Adrenal gland (tissue), 12 donors: ENCODE data around the gene STEAP1. TPM values are rescaled to one million over a fixed set of nuclear protein-coding genes. Genes with fewer than 3 reads are reported as not detected.

Experiments
- DNase-seq, 7 donors: peaks; one replicate each; pipeline ENCODE4 v3.0.0-alpha.2; 2019 to 2020
- H3K27ac ChIP-seq, 5 donors: fragments of 200-600 bp; sonication (generic) in 4 of 5; 1 replicate in 3 of 5; 2 replicates in 2 of 5; pipeline versions ENCODE4 v1.5.1 to v1.8.0; 2016 to 2020; ENCODE audit warnings: mild to moderate bottlenecking in 1 of 5
- H3K27me3 ChIP-seq: fragments of 200-600 bp; 2 replicates; pipeline ENCODE4 v1.8.0; 2021
- H3K36me3 ChIP-seq, 2 donors: fragments of 200-600 bp; replicated peaks in 1 of 2; 1 replicate in 1 of 2; 2 replicates in 1 of 2; pipeline versions ENCODE4 v1.5.1 to v1.8.0; 2018 to 2022
- H3K4me1 ChIP-seq, 2 donors: fragments of 200-600 bp; replicated peaks in 1 of 2; 1 replicate in 1 of 2; 2 replicates in 1 of 2; pipeline versions ENCODE4 v1.5.1 to v1.8.0; 2018 to 2021
- H3K4me3 ChIP-seq, 4 donors: fragments of 200-600 bp; sonication (generic) in 3 of 4; one replicate each; pipeline ENCODE4 v1.5.1; 2016 to 2018
- H3K9me3 ChIP-seq, 3 donors: fragments of 200-600 bp; sonication (generic) in 1 of 3; replicated peaks in 1 of 3; 1 replicate in 2 of 3; 2 replicates in 1 of 3; pipeline versions ENCODE4 v1.5.1 to v1.8.0; 2016 to 2021
- CTCF ChIP-seq, 6 experiments: fragments of 450-650 bp in 4 of 6; fragments of 200-600 bp in 2 of 6; sonication (generic) in 1 of 6; IDR thresholded peaks; 1 replicate in 5 of 6; 2 replicates in 1 of 6; pipeline versions ENCODE4 v1.5.1 to v1.8.0; 2016 to 2021; ENCODE audit warnings: antibody characterized with exemption in 6 of 6, mild to moderate bottlenecking in 2 of 6, moderate library complexity in 1 of 6
- POLR2A ChIP-seq, 2 donors: fragments of 450-650 bp; IDR thresholded peaks; one replicate each; pipeline ENCODE4 v1.6.1; 2017; ENCODE audit warnings: antibody characterized with exemption in 2 of 2, mild to moderate bottlenecking in 2 of 2, moderate library complexity in 1 of 2
- WGBS, 4 donors: extraction: QIAGEN DNeasy Blood & Tissue Kit in 2 of 4; methylation state at CpG; one replicate each; pipeline versions ENCODE4 v1.1.5 to v1.1.7; 2013 to 2017; 5-methylcytosine and 5-hydroxymethylcytosine counted together
- intact Hi-C, 2 donors: fragments of 100-400 bp; cut with DNase I; formaldehyde crosslinking; loops; one replicate each; pipeline versions ENCODE4 v1.14.1 to v1.15.0; 2022 to 2023
- polyA plus RNA-seq, 3 donors: library from polyadenylated mRNA; stranded (reverse); fragments of 200-250 nt in 2 of 3; fragments of 350-450 nt in 1 of 3; fragmentation: Illumina TruSeq in 1 of 3; extraction: RNeasy Lipid Tissue Mini Kit (QIAGEN cat#74804) in 1 of 3; gene quantifications; one replicate each; pipeline ENCODE4 v1.2.3, GENCODE V29; 2013 to 2014
- total RNA-seq, 9 donors: library from RNA; depleted of rRNA in 4 of 9; stranded (reverse); fragments of >200 nt in 4 of 9; fragments of 120-200 nt in 1 of 9; fragmentation: NEBNext Ultra II Directional in 1 of 9; extraction: Animal tissue kit (Norgen Biotek cat#: 25700) in 1 of 9; gene quantifications; one replicate each; pipeline versions ENCODE4 v1.1.0 to v1.2.4, GENCODE V29; 2013 to 2023
- donor health status: healthy with polysubstance abuse.
- donor health status: Bipolar disorder and iron deficiency.
- donor health status: DM: yes; HTN: yes; CAD: no.
- donor health status: DM: no; HTN: no; CAD: no.
- donor health status: DM: no; HTN: no; CAD: no.
- donor health status: DM: yes; HTN: yes; CAD: no.

The STEAP1 gene
- total and polyA plus RNA-seq, 12 donors, result 0.35 to 11.8 (median 2.0) TPM

DNA sequence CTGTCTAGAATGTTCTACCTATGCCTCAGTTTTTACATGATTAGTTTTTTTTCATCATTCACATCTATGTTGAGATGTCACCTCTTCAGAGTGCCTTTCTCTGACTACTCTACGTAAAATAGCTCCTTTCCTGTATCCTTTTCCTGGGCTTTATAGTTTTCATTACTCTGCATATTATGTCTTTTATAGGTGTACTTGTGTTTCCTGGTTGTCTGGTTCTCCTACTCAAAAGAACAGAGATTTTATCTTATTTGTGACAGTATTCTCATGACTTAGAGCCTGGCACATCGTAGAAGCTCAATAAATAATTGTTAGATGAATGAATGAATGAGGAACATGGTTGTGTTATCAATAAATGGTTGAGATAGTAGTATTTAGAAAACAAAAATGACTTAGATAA lies 17.9 kb downstream of the STEAP1 start:
- 73 to 83% (median 76%) methylated on average over 2 of the region's 2 CpGs for WGBS, 4 donors
- H3K36me3 ChIP-seq, result no peaks in the 10 kb centered on the region
- no peaks in the 10 kb centered on the region for H3K27me3 ChIP-seq

GRCh38 chr7:90172624-90173023 lies 18.4 kb downstream of the STEAP1 start:
- H3K36me3 ChIP-seq, result no peaks in the 10 kb centered on the region
- H3K9me3 ChIP-seq, result no peaks in the 10 kb centered on the region
- 85 to 95% (median 91%) methylated on average over 6 of the region's 6 CpGs for WGBS, 4 donors
- no peak overlapping the region for H3K27ac ChIP-seq
- intact Hi-C loops, result no loop called here
- H3K27me3 ChIP-seq, result no peaks in the 10 kb centered on the region
- no peak overlapping the region for H3K4me3 ChIP-seq
- TF ChIP-seq POLR2A (IDR thresholded peaks at IDR 0.05) (no peak), CTCF (IDR thresholded peaks at IDR 0.05) (no peak)
- H3K4me1 ChIP-seq, result no peaks in the 10 kb centered on the region
- DNase-seq, result no peak

More for the DNA sequence above, 17.9 kb downstream of the STEAP1 start:
- no peak for TF ChIP-seq CTCF (IDR thresholded peaks at IDR 0.05)
- no peak for TF ChIP-seq POLR2A (IDR thresholded peaks at IDR 0.05)
- H3K4me1 ChIP-seq, result no peaks in the 10 kb centered on the region
- no peak for DNase-seq
- intact Hi-C loops, result no loop called here
- no peak overlapping the region for H3K4me3 ChIP-seq
- H3K27ac ChIP-seq, result no peak overlapping the region
- no peaks in the 10 kb centered on the region for H3K9me3 ChIP-seq

DNA sequence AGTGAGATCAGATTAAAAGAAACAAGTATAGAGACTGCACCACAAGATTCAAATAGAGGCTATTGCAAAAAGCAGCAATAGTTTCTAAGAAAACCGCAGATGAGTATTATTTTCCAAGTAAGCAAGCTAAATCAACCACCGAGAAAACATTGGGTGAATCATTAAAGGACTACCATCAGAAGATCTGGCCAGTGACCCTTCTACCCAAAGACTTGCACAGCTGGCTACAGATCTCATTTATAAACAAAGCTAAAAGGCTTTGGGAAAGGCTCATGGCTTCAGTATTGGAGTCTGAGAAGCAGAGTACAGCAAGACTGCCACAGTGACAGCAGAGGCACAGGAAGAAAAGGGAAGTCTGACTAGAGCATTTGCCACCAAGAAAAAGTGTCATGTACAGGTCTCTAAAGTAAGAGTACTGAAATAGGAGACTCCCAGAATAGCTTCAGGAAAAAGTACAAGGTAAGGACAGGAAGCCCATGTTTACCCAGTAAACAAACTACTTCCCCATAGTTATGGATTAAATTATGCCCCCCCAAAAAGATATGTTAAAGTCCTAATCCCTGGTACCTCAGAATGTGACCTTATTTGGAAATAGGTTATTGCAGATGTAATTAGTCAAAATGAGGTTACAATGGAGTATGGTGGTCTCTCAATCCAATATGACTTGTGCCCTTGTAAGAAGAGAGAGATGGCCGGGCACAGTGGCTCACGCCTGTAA lies 19.0 kb downstream of the STEAP1 start:
- WGBS, 4 donors, result 84 to 92% (median 88%) methylated on average over 4 of the region's 4 CpGs

DNA sequence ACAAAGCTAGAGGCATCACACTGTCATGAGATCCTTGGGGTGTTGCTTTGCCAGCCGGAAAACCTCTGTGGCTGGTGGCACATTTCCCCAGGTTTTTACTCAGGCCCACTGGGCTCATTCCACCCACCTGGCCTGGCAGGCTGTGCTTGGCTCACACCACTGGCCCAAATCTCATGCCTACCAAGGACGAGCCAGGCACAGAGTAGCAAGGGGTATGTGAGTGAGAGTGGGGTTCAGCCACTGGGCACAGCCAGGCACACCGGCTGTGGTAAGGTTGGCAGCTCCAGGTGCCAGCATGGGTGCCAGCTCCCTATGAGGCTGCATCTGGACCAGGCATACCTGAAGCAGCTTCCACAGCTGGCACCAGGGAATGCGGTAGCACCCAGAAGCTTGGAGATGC lies 21.4 kb downstream of the STEAP1 start:
- H3K27ac ChIP-seq, result no peak overlapping the region
- H3K4me3 ChIP-seq, result no peak overlapping the region
- H3K36me3 ChIP-seq, result no peaks in the 10 kb centered on the region
- no peak for DNase-seq
- 57 to 96% (median 84%) methylated on average over 2 to 4 of the region's 4 CpGs for WGBS, 4 donors
- no peaks in the 10 kb centered on the region for H3K4me1 ChIP-seq
- intact Hi-C loops, result no loop called here
- H3K9me3 ChIP-seq, result no peaks in the 10 kb centered on the region
- TF ChIP-seq POLR2A (IDR thresholded peaks at IDR 0.05) (no peak), CTCF (IDR thresholded peaks at IDR 0.05) (no peak)
- no peaks in the 10 kb centered on the region for H3K27me3 ChIP-seq

More for the DNA sequence above, 19.0 kb downstream of the STEAP1 start:
- intact Hi-C loops, result no loop called here
- H3K36me3 ChIP-seq, result no peaks in the 10 kb centered on the region
- no peak for DNase-seq
- TF ChIP-seq CTCF (IDR thresholded peaks at IDR 0.05) (no peak), POLR2A (IDR thresholded peaks at IDR 0.05) (no peak)
- H3K4me3 ChIP-seq, result no peak overlapping the region
- no peaks in the 10 kb centered on the region for H3K9me3 ChIP-seq
- no peaks in the 10 kb centered on the region for H3K4me1 ChIP-seq
- H3K27me3 ChIP-seq, result no peaks in the 10 kb centered on the region
- no peak overlapping the region for H3K27ac ChIP-seq
